HUDEP-2 (cell line): ENCODE measurements around the gene WNT7B.

Source experiments
- DNase-seq, 76 experiments: peaks; one replicate each; lab custom pipeline; 2025; ENCODE audit not compliant: unreplicated experiment in 76 of 76; lab: John Stamatoyannopoulos, UW

The WNT7B gene

DNA sequence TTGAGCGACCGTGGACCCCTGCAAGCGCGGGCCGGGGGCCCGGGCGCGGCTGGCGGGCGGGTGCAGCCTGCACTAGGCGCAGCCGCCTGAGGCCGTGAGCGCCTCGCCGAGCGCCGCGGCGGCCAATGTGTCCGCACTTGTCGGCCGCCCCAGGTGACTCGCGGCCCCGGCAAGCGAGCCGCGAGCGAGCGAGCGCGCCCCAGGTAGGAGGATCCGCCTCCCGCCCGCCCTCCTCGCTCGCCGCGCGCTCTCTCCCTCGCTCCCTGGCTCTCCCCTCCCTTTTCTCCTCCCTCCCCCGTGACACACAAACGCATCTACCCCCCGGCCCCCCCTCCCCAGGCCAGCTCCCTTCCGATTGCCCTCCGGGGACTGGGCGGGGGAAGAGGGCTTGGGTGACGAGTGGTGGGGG lies at the start of gene WNT7B:
WNT7B (minus strand) TSS at position 160 of the 409 bp plus-strand sequence. CDS start 408 bp downstream, outside the sequence.
- DNase-seq, result no peak

GRCh38 chr22:46025973-46026898 lies 49.3 kb upstream of the WNT7B start:
- DNase-seq, result no peak

DNA sequence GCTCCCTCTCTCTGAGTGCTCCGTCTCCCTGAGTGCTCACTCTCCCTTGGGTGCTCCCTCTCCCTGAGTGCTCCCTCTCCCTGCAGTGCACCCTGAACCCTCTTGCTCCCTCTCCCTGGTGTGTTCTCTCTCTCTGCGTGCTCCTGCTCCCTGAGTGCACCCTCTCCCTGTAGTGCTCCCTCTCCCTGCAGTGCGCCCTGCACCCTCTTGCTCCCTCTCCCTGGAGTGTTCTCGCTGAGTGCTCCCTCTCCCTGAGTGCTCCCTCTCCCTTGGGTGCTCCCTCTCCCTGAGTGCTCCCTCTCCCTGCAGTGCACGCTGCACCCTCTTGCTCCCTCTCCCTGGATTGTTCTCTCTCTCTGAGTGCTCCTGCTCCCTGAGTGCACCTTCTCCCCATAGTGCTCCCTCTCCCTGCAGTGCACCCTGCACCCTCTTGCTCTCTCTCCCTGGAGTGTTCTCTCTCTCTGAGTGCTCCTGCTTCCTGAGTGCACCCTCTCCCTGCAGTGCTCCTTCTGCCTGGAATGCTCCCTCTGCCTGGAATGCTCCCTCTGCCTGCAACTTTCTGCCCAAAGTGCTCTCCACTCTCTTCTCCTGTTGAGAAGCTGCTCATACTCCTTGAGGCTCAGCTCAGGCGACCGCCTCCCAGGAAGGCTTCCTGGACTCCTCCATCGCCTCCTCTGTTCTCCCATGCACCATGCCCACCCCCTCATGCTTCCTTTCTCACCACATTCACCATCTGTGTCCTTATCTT lies 48.4 kb upstream of the WNT7B start:
- no peak for DNase-seq

GRCh38 chr22:46024136-46024840 lies 47.3 kb upstream of the WNT7B start:
- DNase-seq, result no peak

DNA sequence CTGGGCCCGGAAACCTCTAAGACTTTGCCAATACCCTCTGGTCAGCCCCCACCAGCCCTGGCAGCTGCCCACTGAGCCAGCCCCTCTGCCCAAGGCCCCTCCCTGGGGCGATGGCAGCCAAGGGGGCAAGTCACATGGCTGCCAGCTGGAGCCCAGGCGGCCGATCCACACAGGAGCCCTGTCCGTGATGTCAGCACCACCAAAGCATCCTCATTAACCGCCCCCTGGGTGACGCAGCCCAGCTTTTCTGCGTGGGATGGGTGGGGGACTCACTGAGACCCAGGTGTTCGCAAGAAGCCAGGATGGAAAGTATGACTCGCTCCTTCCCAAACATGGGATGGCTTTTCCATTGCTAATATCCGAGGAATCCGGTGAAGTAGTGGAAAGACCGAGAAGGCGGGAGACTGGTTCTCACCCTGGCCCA lies 46.6 kb upstream of the WNT7B start:
- no peak for DNase-seq

DNA sequence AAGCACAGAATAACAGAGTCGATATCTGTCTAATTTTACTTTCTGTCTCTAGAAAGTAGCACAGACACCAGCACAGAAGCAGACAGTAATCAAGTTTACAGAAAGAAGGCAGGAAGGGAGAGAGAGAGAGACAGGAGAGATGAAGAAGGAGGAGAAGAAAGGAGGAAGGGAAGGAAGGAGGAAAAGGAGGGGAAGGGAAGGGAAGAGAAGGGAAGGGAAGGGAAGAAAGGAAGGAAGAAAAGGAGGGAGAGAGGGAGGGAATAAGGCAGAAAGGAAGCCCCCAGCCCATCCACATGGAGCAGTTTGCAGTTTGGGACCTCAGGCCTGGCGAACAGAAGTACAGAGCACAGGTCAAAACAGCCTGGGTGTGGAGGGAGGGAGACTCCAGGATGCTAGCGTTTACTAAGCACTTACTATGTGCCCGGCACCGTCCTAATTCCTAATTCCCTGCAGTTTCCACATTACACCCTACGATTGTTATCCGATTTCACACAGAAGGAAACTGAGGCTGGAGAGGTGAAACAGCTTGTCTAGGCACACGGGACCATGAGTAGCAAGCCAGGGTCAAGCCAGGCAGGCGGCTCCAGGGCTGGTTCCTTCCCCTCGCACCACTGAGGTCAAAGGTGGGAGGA lies 46.0 kb upstream of the WNT7B start:
- DNase-seq, result no peak

GRCh38 chr22:46021577-46021976 lies 44.6 kb upstream of the WNT7B start:
- no peak for DNase-seq

GRCh38 chr22:46019351-46019750 lies 42.4 kb upstream of the WNT7B start:
- DNase-seq, result peak in 14 of 76 experiments; percentile 6 to 40 (median 16)

- DNase-seq, result no peak
Measured at GRCh38 chr22:46018859-46019258, 41.9 kb upstream of the WNT7B start.

GRCh38 chr22:46017166-46017565 lies 40.2 kb upstream of the WNT7B start:
- no peak for DNase-seq

DNA sequence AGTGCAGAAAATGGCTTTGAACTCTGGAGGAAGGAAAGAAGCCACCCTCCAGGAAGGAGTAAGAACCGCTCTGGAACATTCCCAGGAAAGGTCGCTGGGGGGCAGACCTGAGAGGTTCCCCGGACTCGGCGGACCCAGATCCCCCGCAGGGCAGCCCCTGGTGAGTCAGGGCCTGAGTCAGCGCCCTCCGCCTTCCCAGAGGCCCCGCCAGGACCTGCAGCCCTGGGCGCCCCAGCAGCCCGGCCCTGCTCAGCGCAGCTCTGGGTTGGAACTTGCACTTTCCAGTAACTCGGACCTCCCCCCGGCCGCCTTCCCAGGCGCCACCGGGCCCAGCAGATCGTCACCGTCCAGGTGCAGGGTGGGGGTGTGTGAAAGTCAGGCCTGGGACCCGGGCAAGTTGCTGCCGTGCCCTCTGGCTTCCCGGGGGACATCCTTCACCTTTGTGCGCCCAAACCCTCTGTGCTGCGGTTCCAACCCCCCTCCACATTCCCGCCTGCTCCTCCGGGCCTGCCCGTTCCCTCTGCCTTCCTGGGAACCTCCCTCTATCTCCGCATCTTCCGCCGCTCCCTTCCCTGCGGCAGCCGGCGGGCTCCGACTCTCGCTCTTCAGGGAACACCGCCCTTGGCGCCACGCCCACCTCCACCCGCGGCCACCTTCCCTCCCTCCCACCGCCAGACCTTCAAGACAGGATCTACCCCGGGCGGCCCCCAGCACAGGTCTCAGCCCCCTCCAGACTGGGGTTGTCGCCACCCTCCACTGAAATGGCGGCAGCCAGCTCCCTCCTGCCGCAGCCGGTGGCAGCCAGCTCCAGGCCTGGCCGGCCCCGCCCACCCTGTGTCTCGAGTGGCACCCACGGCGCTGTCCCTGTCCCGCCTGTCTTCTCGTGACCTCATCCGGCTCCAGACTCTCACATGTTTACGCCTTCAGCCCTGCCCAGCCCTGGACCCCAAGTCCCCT lies 36.8 kb upstream of the WNT7B start:
- peak in 74 of 76 experiments; percentile 19 to 93 (median 83) for DNase-seq

- DNase-seq, result no peak
Measured at GRCh38 chr22:46012881-46013281, 35.9 kb upstream of the WNT7B start.

GRCh38 chr22:46012182-46012880 lies 35.4 kb upstream of the WNT7B start:
- DNase-seq, result no peak

- no peak for DNase-seq
Measured at GRCh38 chr22:46011627-46012181, 34.7 kb upstream of the WNT7B start.

- DNase-seq, result no peak
Measured at GRCh38 chr22:46010951-46011626, 34.1 kb upstream of the WNT7B start.

DNA sequence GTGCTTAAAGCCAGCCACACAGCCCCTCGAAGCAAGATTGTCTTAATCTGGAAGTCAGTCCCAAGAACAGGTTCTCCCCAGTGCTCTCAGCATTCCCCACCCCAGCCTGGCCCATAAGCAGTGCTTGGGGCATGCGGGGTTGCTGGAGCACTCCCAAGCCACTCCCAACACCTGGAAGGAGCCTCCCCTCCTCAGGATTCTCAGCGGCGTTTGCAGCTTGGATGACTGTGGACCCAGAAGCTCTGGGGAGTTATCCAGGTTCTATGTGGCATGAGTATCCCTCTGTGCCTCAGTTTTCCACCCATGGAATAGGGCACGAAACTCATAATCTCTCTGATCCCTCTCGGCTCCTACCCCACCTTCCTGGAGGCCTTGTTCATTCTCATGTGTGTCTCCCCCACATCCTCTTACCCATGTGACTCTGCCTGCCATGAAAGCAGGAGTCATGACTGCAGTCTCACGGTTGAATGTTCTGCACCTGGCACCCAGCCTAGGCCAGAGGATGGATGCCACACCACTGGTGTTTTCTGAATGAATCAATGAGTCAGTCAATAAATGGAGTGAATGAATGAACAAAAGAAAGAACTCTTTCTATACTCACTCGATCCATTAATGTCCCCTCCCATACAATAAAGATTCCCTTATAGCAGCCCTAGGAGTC lies 33.4 kb upstream of the WNT7B start:
- no peak for DNase-seq

GRCh38 chr22:46009730-46010129 lies 32.8 kb upstream of the WNT7B start:
- no peak for DNase-seq
